Measurements from ENCODE around the gene RAD54L.
"Not testable (repeated sequence)": the region's sequence is repeated elsewhere in the genome, so short reads cannot be mapped to it uniquely, and the experiment has no call there.

RAD54L gene

GRCh38 chr1:46218443-46218842, 29.1 kb upstream of the RAD54L start:
- no peak overlapping the region for H4K5ac ChIP-seq (ENCODE audit: low read length)
- H2AK5ac ChIP-seq (ENCODE audit: low read length): no peak overlapping the region
- no peaks in the 10 kb centered on the region for H3K79me2 ChIP-seq (ENCODE audit: control insufficient read depth, insufficient read depth, low read length)
- no peak overlapping the region for H3K18ac ChIP-seq (ENCODE audit: low read length)
- H3K79me1 ChIP-seq (ENCODE audit: low read length): no peaks in the 10 kb centered on the region
- no peak overlapping the region for H3K27ac ChIP-seq (ENCODE audit: low read depth, low read length)
- H3K27me3 ChIP-seq (ENCODE audit: insufficient read depth, low read length, poor library complexity): no peaks in the 10 kb centered on the region
- no peak overlapping the region for H2BK120ac ChIP-seq (ENCODE audit: low read depth, low read length)
- H3K4me2 ChIP-seq (ENCODE audit: low read length): no peak overlapping the region
- no peak overlapping the region for H3K9ac ChIP-seq (ENCODE audit: low read length)
- DNase-seq: no peak
- H3K36me3 ChIP-seq (ENCODE audit: control insufficient read depth, insufficient read depth, low read length): no peaks in the 10 kb centered on the region
- H3K56ac ChIP-seq (ENCODE audit: low read length): no peak overlapping the region
- WGBS (ENCODE audit: extremely low coverage, insufficient coverage, low lambda C conversion rate): no CpG with 5 or more reads among the region's 8 CpGs
- H3K23ac ChIP-seq (ENCODE audit: low read length): no peak overlapping the region
- H2BK5ac ChIP-seq (ENCODE audit: low read length): no peak overlapping the region
- H3K4me3 ChIP-seq (ENCODE audit: low read length): no peak overlapping the region
- H2BK15ac ChIP-seq (replicated peaks; ENCODE audit: low read depth): no peak overlapping the region
- H3K4me1 ChIP-seq (ENCODE audit: control insufficient read depth, low read depth, low read length): peaks cover 7% of the 10 kb centered on the region
- no peak overlapping the region for H3K4ac ChIP-seq (ENCODE audit: low read depth, low read length)
- no peak overlapping the region for H4K8ac ChIP-seq (ENCODE audit: low read depth, low read length)

- DNase-seq: no peak
- Histone ChIP-seq H2BK120ac (ENCODE audit: low read depth, low read length) (no peak overlapping the region), H3K4me3 (ENCODE audit: low read length) (no peak overlapping the region), H3K23ac (ENCODE audit: low read length) (peak overlapping the region; percentile 24), H3K4me1 (ENCODE audit: control insufficient read depth, low read depth, low read length) (peaks cover 7% of the 10 kb centered on the region), H3K27me3 (ENCODE audit: insufficient read depth, low read length, poor library complexity) (no peaks in the 10 kb centered on the region), H3K9ac (ENCODE audit: low read length) (no peak overlapping the region), H3K27ac (ENCODE audit: low read depth, low read length) (no peak overlapping the region), H3K36me3 (ENCODE audit: control insufficient read depth, insufficient read depth, low read length) (no peaks in the 10 kb centered on the region), H4K5ac (ENCODE audit: low read length) (no peak overlapping the region), H3K4ac (ENCODE audit: low read depth, low read length) (no peak overlapping the region), H3K79me2 (ENCODE audit: control insufficient read depth, insufficient read depth, low read length) (no peaks in the 10 kb centered on the region), H3K56ac (ENCODE audit: low read length) (no peak overlapping the region), H2BK5ac (ENCODE audit: low read length) (no peak overlapping the region), H3K18ac (ENCODE audit: low read length) (no peak overlapping the region), H4K8ac (ENCODE audit: low read depth, low read length) (no peak overlapping the region), H2BK15ac (replicated peaks; ENCODE audit: low read depth) (no peak overlapping the region), H3K79me1 (ENCODE audit: low read length) (no peaks in the 10 kb centered on the region), H3K4me2 (ENCODE audit: low read length) (no peak overlapping the region), H2AK5ac (ENCODE audit: low read length) (no peak overlapping the region)
- WGBS (ENCODE audit: extremely low coverage, insufficient coverage, low lambda C conversion rate): no CpG with 5 or more reads among the region's 18 CpGs
Observed at GRCh38 chr1:46219551-46220520, 27.7 kb upstream of the RAD54L start.

- no peak overlapping the region for H3K4me2 ChIP-seq (ENCODE audit: low read length)
- H3K79me1 ChIP-seq (ENCODE audit: low read length): no peaks in the 10 kb centered on the region
- H3K36me3 ChIP-seq (ENCODE audit: control insufficient read depth, insufficient read depth, low read length): no peaks in the 10 kb centered on the region
- no peak overlapping the region for H4K8ac ChIP-seq (ENCODE audit: low read depth, low read length)
- no peak overlapping the region for H3K56ac ChIP-seq (ENCODE audit: low read length)
- no peak overlapping the region for H3K9ac ChIP-seq (ENCODE audit: low read length)
- no peak overlapping the region for H2AK5ac ChIP-seq (ENCODE audit: low read length)
- H2BK15ac ChIP-seq (replicated peaks; ENCODE audit: low read depth): no peak overlapping the region
- H3K4me3 ChIP-seq (ENCODE audit: low read length): no peak overlapping the region
- H3K27me3 ChIP-seq (ENCODE audit: insufficient read depth, low read length, poor library complexity): no peaks in the 10 kb centered on the region
- DNase-seq: peak; percentile 59
- peaks cover 7% of the 10 kb centered on the region for H3K4me1 ChIP-seq (ENCODE audit: control insufficient read depth, low read depth, low read length)
- WGBS (ENCODE audit: extremely low coverage, insufficient coverage, low lambda C conversion rate): no CpG with 5 or more reads among the region's 3 CpGs
- H3K79me2 ChIP-seq (ENCODE audit: control insufficient read depth, insufficient read depth, low read length): no peaks in the 10 kb centered on the region
- H3K23ac ChIP-seq (ENCODE audit: low read length): no peak overlapping the region
- H3K18ac ChIP-seq (ENCODE audit: low read length): no peak overlapping the region
- no peak overlapping the region for H2BK5ac ChIP-seq (ENCODE audit: low read length)
- no peak overlapping the region for H4K5ac ChIP-seq (ENCODE audit: low read length)
- no peak overlapping the region for H2BK120ac ChIP-seq (ENCODE audit: low read depth, low read length)
- no peak overlapping the region for H3K27ac ChIP-seq (ENCODE audit: low read depth, low read length)
- no peak overlapping the region for H3K4ac ChIP-seq (ENCODE audit: low read depth, low read length)
Observed at GRCh38 chr1:46220808-46221207, 26.8 kb upstream of the RAD54L start.

GRCh38 chr1:46221749-46222148, 25.8 kb upstream of the RAD54L start:
- H2BK5ac ChIP-seq (ENCODE audit: low read length): no peak overlapping the region
- H2BK15ac ChIP-seq (replicated peaks; ENCODE audit: low read depth): no peak overlapping the region
- no CpG with 5 or more reads among the region's 4 CpGs for WGBS (ENCODE audit: extremely low coverage, insufficient coverage, low lambda C conversion rate)
- no peaks in the 10 kb centered on the region for H3K79me1 ChIP-seq (ENCODE audit: low read length)
- peaks cover 7% of the 10 kb centered on the region for H3K4me1 ChIP-seq (ENCODE audit: control insufficient read depth, low read depth, low read length)
- no peak overlapping the region for H2AK5ac ChIP-seq (ENCODE audit: low read length)
- H3K79me2 ChIP-seq (ENCODE audit: control insufficient read depth, insufficient read depth, low read length): no peaks in the 10 kb centered on the region
- no peak overlapping the region for H3K4me2 ChIP-seq (ENCODE audit: low read length)
- H4K8ac ChIP-seq (ENCODE audit: low read depth, low read length): no peak overlapping the region
- H3K23ac ChIP-seq (ENCODE audit: low read length): no peak overlapping the region
- peak; percentile 86 for DNase-seq
- no peak overlapping the region for H3K27ac ChIP-seq (ENCODE audit: low read depth, low read length)
- H3K56ac ChIP-seq (ENCODE audit: low read length): peak overlapping the region; percentile 70
- no peak overlapping the region for H3K18ac ChIP-seq (ENCODE audit: low read length)
- no peaks in the 10 kb centered on the region for H3K36me3 ChIP-seq (ENCODE audit: control insufficient read depth, insufficient read depth, low read length)
- H3K9ac ChIP-seq (ENCODE audit: low read length): peak overlapping the region; percentile 4
- H3K4me3 ChIP-seq (ENCODE audit: low read length): no peak overlapping the region
- no peaks in the 10 kb centered on the region for H3K27me3 ChIP-seq (ENCODE audit: insufficient read depth, low read length, poor library complexity)
- H2BK120ac ChIP-seq (ENCODE audit: low read depth, low read length): no peak overlapping the region
- H3K4ac ChIP-seq (ENCODE audit: low read depth, low read length): no peak overlapping the region
- no peak overlapping the region for H4K5ac ChIP-seq (ENCODE audit: low read length)

DNA sequence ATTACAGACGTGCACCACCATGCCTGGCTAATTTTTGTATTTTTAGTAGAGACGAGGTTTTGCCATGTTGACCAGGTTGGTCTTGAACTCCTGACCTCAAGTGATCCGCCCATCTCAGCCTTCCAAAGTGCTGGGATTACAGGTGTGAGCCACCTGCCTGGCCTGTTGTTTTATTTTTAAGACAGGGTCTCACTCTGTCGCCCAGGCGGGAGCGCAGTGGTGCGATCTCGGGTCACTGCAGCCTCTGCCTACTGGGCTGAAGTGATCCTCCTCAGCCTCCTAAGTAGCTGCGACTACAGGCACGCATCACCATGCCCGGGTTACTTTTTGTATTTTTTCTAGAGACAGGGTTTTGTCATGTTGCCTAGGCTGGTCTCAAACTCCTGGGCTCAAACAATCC, 24.5 kb upstream of the RAD54L start:
- not testable (repeated sequence) for H4K8ac ChIP-seq (ENCODE audit: low read depth, low read length); H3K79me1 ChIP-seq (ENCODE audit: low read length); H3K4ac ChIP-seq (ENCODE audit: low read depth, low read length); H2BK5ac ChIP-seq (ENCODE audit: low read length); H2BK120ac ChIP-seq (ENCODE audit: low read depth, low read length); H3K9ac ChIP-seq (ENCODE audit: low read length); H3K4me2 ChIP-seq (ENCODE audit: low read length); H3K36me3 ChIP-seq (ENCODE audit: control insufficient read depth, insufficient read depth, low read length); DNase-seq; H3K18ac ChIP-seq (ENCODE audit: low read length); H2AK5ac ChIP-seq (ENCODE audit: low read length); H3K79me2 ChIP-seq (ENCODE audit: control insufficient read depth, insufficient read depth, low read length); H3K27ac ChIP-seq (ENCODE audit: low read depth, low read length); H3K27me3 ChIP-seq (ENCODE audit: insufficient read depth, low read length, poor library complexity); H3K4me1 ChIP-seq (ENCODE audit: control insufficient read depth, low read depth, low read length); H2BK15ac ChIP-seq (replicated peaks; ENCODE audit: low read depth); H3K4me3 ChIP-seq (ENCODE audit: low read length); H3K56ac ChIP-seq (ENCODE audit: low read length); H4K5ac ChIP-seq (ENCODE audit: low read length); H3K23ac ChIP-seq (ENCODE audit: low read length)
- no CpG with 5 or more reads among the region's 11 CpGs for WGBS (ENCODE audit: extremely low coverage, insufficient coverage, low lambda C conversion rate)
